HCT116 (cell line): ENCODE data around the gene SLC16A5. TPM values are rescaled to one million over a fixed set of nuclear protein-coding genes. Genes with fewer than 3 reads are reported as not detected.

ENCODE experiments used
- ATAC-seq: fragments of 200-7000 bp; cut with Tn5 transposase; 2 replicates; pipeline ENCODE4 v1.9.1; 2020; ENCODE audit warnings: mild to moderate bottlenecking, moderate library complexity
- BruUV-seq: library from RNA; stranded (reverse); fragments of 400-500 nt; replicated peaks from 2 replicates; lab custom pipeline; 2021; lab: Mats Ljungman, UMichigan
- CTCF ChIA-PET: fragments of 300-600 bp; sonication (Branson Sonifier 250); formaldehyde crosslinking; loops from one replicate; lab custom pipeline; 2021; ENCODE audit warnings: antibody characterized with exemption; lab: Charles Lee
- POLR2A ChIA-PET: fragments of 300-600, 350-600 bp; sonication (Branson Sonifier 250); formaldehyde crosslinking; loops from one replicate; lab custom pipeline; 2021; ENCODE audit warnings: antibody characterized with exemption; lab: Charles Lee
- RAD21 ChIA-PET, 2 experiments: fragments of 300-600 bp; sonication (Branson Sonifier 250); formaldehyde crosslinking; loops; one replicate each; lab custom pipeline; 2023; ENCODE audit warnings: low total read pairs in 2 of 2; ENCODE audit not compliant: uncharacterized antibody in 2 of 2, unreplicated experiment in 2 of 2, low non-redundant PET in 1 of 2; lab: Charles Lee
- DNase-seq: peaks from one replicate; pipeline ENCODE4 v3.0.0-alpha.2; 2010; ENCODE audit warnings: low read depth, low spot score
- H2AFZ ChIP-seq: fragments of 200-600 bp; shearing (Covaris generic), sonication (generic); 2 replicates; pipeline ENCODE4 v1.6.1; 2017; ENCODE audit warnings: low read depth, mixed run types, mixed read lengths, antibody characterized with exemption, low read length; ENCODE audit not compliant: poor library complexity, severe bottlenecking
- H3K27ac ChIP-seq: 2 replicates; pipeline ENCODE4 v1.5.1; 2012; ENCODE audit warnings: low read depth, low read length
- H3K27me3 ChIP-seq: fragments of 200-600 bp; sonication (generic); 2 replicates; pipeline ENCODE4 v1.6.1; 2016; ENCODE audit warnings: mixed run types, low read length, mixed read lengths; ENCODE audit not compliant: insufficient read depth
- H3K36me3 ChIP-seq, 2 experiments: fragments of 200-500 bp in 1 of 2; fragments of 200-600 bp in 1 of 2; sonication (Bioruptor generic) in 1 of 2; sonication (generic) in 1 of 2; 2 replicates each; pipeline versions ENCODE4 v1.5.1 to v1.6.1; 2014 to 2016; ENCODE audit warnings: low read length in 2 of 2, inconsistent platforms in 1 of 2, mixed read lengths in 1 of 2, mixed run types in 1 of 2; ENCODE audit not compliant: insufficient read depth in 2 of 2, control insufficient read depth in 1 of 2
- H3K4me1 ChIP-seq, 2 experiments: fragments of 200-600 bp in 1 of 2; sonication (generic) in 1 of 2; 2 replicates each; pipeline versions ENCODE4 v1.5.1 to v1.6.1; 2012 to 2017; ENCODE audit warnings: low read length in 2 of 2, inconsistent platforms in 1 of 2, mild to moderate bottlenecking in 1 of 2, mixed read lengths in 1 of 2, mixed run types in 1 of 2, moderate library complexity in 1 of 2; ENCODE audit not compliant: insufficient read depth in 2 of 2, control insufficient read depth in 1 of 2
- H3K4me2 ChIP-seq: fragments of 200-600 bp; sonication (generic); 2 replicates; pipeline ENCODE4 v1.6.1; 2017; ENCODE audit warnings: mixed run types, low read length, mixed read lengths
- H3K4me3 ChIP-seq, 2 experiments: fragments of 200-600 bp in 1 of 2; sonication (generic) in 1 of 2; replicated peaks in 1 of 2; 2 replicates each; pipeline ENCODE4 v1.5.1; 2011 to 2016; ENCODE audit warnings: low read length in 2 of 2, control low read depth in 1 of 2, low read depth in 1 of 2, mild to moderate bottlenecking in 1 of 2, mixed read lengths in 1 of 2, mixed run types in 1 of 2
- H3K79me2 ChIP-seq: fragments of 200-600 bp; sonication (generic); 2 replicates; pipeline ENCODE4 v1.6.1; 2017; ENCODE audit warnings: mild to moderate bottlenecking, mixed run types, low read length, moderate library complexity, mixed read lengths; ENCODE audit not compliant: insufficient read depth
- H3K9ac ChIP-seq: fragments of 200-600 bp; sonication (generic); 2 replicates; pipeline ENCODE4 v1.6.1; 2016; ENCODE audit warnings: low read length, mixed read lengths
- H3K9me2 ChIP-seq: fragments of 200-600 bp; sonication (generic), shearing (Covaris generic); 2 replicates; pipeline ENCODE4 v1.6.1; 2017; ENCODE audit warnings: mixed run types, mild to moderate bottlenecking, moderate library complexity; ENCODE audit not compliant: insufficient read depth
- H3K9me3 ChIP-seq, 2 experiments: fragments of 200-500 bp in 1 of 2; fragments of 200-600 bp in 1 of 2; sonication (Bioruptor generic) in 1 of 2; sonication (generic) in 1 of 2; 2 replicates each; pipeline ENCODE4 v1.6.1; 2014 to 2017; ENCODE audit warnings: low read length in 2 of 2, mixed read lengths in 2 of 2, inconsistent platforms in 1 of 2, low read depth in 1 of 2, mild to moderate bottlenecking in 1 of 2, mixed run types in 1 of 2, moderate library complexity in 1 of 2; ENCODE audit not compliant: control insufficient read depth in 1 of 2, insufficient read depth in 1 of 2
- H4K20me1 ChIP-seq: fragments of 200-600 bp; sonication (generic), shearing (Covaris generic); 2 replicates; pipeline ENCODE4 v1.6.1; 2017; ENCODE audit warnings: mixed run types, mild to moderate bottlenecking, moderate library complexity; ENCODE audit not compliant: insufficient read depth
- ATF3 ChIP-seq: IDR thresholded peaks from 2 replicates; pipeline ENCODE4 v1.6.1; 2012
- CBX3 ChIP-seq: IDR thresholded peaks from 2 replicates; pipeline ENCODE4 v1.6.1; 2012; ENCODE audit warnings: low read depth
- CEBPB ChIP-seq: IDR thresholded peaks from 2 replicates; pipeline ENCODE4 v1.6.1; 2012; ENCODE audit warnings: low read depth
- CTCF ChIP-seq, 3 experiments: fragments of 200-600 bp in 1 of 3; sonication (generic) in 1 of 3; IDR thresholded peaks in 2 of 3; conservative IDR thresholded peaks in 1 of 3; 2 replicates each; pipeline ENCODE4 v1.5.1; 2012 to 2017; ENCODE audit warnings: low read depth in 2 of 3, low read length in 2 of 3, antibody characterized with exemption in 1 of 3, borderline replicate concordance in 1 of 3, control low read depth in 1 of 3, mild to moderate bottlenecking in 1 of 3, mixed read lengths in 1 of 3, mixed run types in 1 of 3, moderate library complexity in 1 of 3; ENCODE audit not compliant: insufficient read depth in 1 of 3
- EGR1 ChIP-seq: IDR thresholded peaks from 2 replicates; pipeline ENCODE4 v1.6.1; 2012; ENCODE audit warnings: low read depth
- ELF1 ChIP-seq: IDR thresholded peaks from 2 replicates; pipeline ENCODE4 v1.6.1; 2012; ENCODE audit warnings: low read depth, borderline replicate concordance
- EZH2 ChIP-seq: fragments of 200-600 bp; sonication (generic); IDR thresholded peaks from 2 replicates; pipeline ENCODE4 v1.6.1; 2017; ENCODE audit warnings: antibody characterized with exemption, mixed run types
- MAX ChIP-seq: IDR thresholded peaks from 2 replicates; pipeline ENCODE4 v1.6.1; 2012
- RAD21 ChIP-seq: IDR thresholded peaks from 2 replicates; pipeline ENCODE4 v1.6.1; 2012; ENCODE audit warnings: low read depth, mild to moderate bottlenecking
- SP1 ChIP-seq: IDR thresholded peaks from 2 replicates; pipeline ENCODE4 v1.6.1; 2012; ENCODE audit warnings: low read depth
- SRF ChIP-seq: IDR thresholded peaks from 2 replicates; pipeline ENCODE4 v1.6.1; 2012; ENCODE audit warnings: low read depth
- TCF7L2 ChIP-seq: IDR thresholded peaks from 2 replicates; pipeline ENCODE4 v1.7.0; 2011; ENCODE audit warnings: borderline replicate concordance, inconsistent platforms; ENCODE audit not compliant: insufficient read depth, insufficient read length; ENCODE audit errors: extremely low read depth
- YY1 ChIP-seq: IDR thresholded peaks from 2 replicates; pipeline ENCODE4 v1.6.1; 2011; ENCODE audit warnings: low read length, low read depth, moderate library complexity, mild to moderate bottlenecking; ENCODE audit not compliant: insufficient replicate concordance; ENCODE audit errors: extremely low read depth
- ZFX ChIP-seq: fragments of 450-650 bp; IDR thresholded peaks from 2 replicates; pipeline ENCODE4 v1.6.1; 2017
- ZNF274 ChIP-seq: fragments of 200-500 bp; sonication (Bioruptor generic); IDR thresholded peaks from 2 replicates; pipeline ENCODE4 v1.6.1; 2014; ENCODE audit warnings: mild to moderate bottlenecking, low read depth, low read length, inconsistent platforms
- intact Hi-C: fragments of 100-400 bp; cut with micrococcal nuclease; formaldehyde crosslinking; loops from 2 replicates; pipeline ENCODE4 v1.10.0; 2022
- total RNA-seq: library from RNA; stranded (reverse); gene quantifications from one replicate; pipeline ENCODE4 v1.2.1, GENCODE V29; 2021; ENCODE audit not compliant: unreplicated experiment

Gene SLC16A5
- total RNA-seq, 1 experiment from 2014 or later: 79.3 TPM

GRCh38 chr17:75138519-75138918, 50.8 kb downstream of the SLC16A5 start:
- Histone ChIP-seq H3K9ac (no peak overlapping the region), H3K9me2 (no peaks in the 10 kb centered on the region), H3K4me3 (no peak overlapping the region), H3K4me1 (peaks cover 5 to 20% of the 10 kb centered on the region in 2 experiments; a peak in 3 of 4 replicates), H4K20me1 (peaks cover 9% of the 10 kb centered on the region; the same call in 1 of the 2 replicates), H3K27me3 (no peaks in the 10 kb centered on the region), H3K9me3 (no peaks in the 10 kb centered on the region), H3K4me2 (no peak overlapping the region), H2AFZ (no peak overlapping the region), H3K79me2 (peaks cover 53% of the 10 kb centered on the region), H3K36me3 (peaks cover 53 to 62% of the 10 kb centered on the region in 2 experiments), H3K27ac (no peak overlapping the region)
- intact Hi-C loops: no loop called here
- ATAC-seq (no peak), DNase-seq (no peak)
- RAD21 ChIA-PET: no interaction called here
- TF ChIP-seq CTCF (IDR thresholded peaks at IDR 0.05 in 2 of 3, conservative IDR thresholded peaks at IDR 0.05 in 1 of 3; ENCODE audit: borderline replicate concordance in 1 of 3, insufficient read depth in 1 of 3, low read depth in 2 of 3, low read length in 2 of 3) (no peak), MAX (no peak), SP1 (no peak), ZFX (no peak), ZNF274 (no peak), YY1 (no peak), CEBPB (no peak), ELF1 (no peak), EZH2 (no peak), TCF7L2 (no peak), EGR1 (no peak), RAD21 (no peak), ATF3 (no peak), CBX3 (no peak), SRF (no peak)
- CTCF ChIA-PET: no interaction called here
- BruUV-seq: no TSS peak
- POLR2A ChIA-PET: no interaction called here
